K562 (cell line): ENCODE results near the gene STON2. TPM values are rescaled to one million over a fixed set of nuclear protein-coding genes. Genes with fewer than 3 reads are reported as not detected.

ENCODE experiments used
- BRD9 ChIP-seq: fragments of 450-650 bp; IDR thresholded peaks from 2 replicates; pipeline ENCODE4 v1.6.1; 2018; ENCODE audit warnings: low read depth; ENCODE audit not compliant: partially characterized antibody
- CHD7 ChIP-seq: fragments of 200-600 bp; sonication (generic); IDR thresholded peaks from one replicate; pipeline ENCODE4 v1.6.1; 2012; ENCODE audit warnings: mild to moderate bottlenecking, low read depth, low read length, inconsistent platforms
- ETS2 ChIP-seq: IDR thresholded peaks from 2 replicates; pipeline ENCODE4 v1.6.1; 2016; ENCODE audit warnings: borderline replicate concordance, missing genetic modification characterization, mild to moderate bottlenecking, moderate library complexity, missing compliant biosample characterization; ENCODE audit not compliant: poor library complexity, severe bottlenecking
- FOXK1 ChIP-seq: sonication (generic); formaldehyde crosslinking; IDR thresholded peaks from 2 replicates; pipeline ENCODE4 v1.8.0; 2022; ENCODE audit warnings: missing genetic modification reagents, mild to moderate bottlenecking, borderline replicate concordance
- HNRNPL ChIP-seq: fragments of 200-400 bp; formaldehyde crosslinking; IDR thresholded peaks from 2 replicates; pipeline ENCODE4 v1.6.1; 2017; ENCODE audit warnings: low read depth, mild to moderate bottlenecking, low read length
- MAFG ChIP-seq: fragments of 450-650 bp; conservative IDR thresholded peaks from 2 replicates; pipeline ENCODE4 v1.6.1; 2016; ENCODE audit warnings: missing genetic modification characterization, missing compliant biosample characterization
- MCM3 ChIP-seq: fragments of 450-650 bp; IDR thresholded peaks from 2 replicates; pipeline ENCODE4 v1.6.1; 2016
- PHTF2 ChIP-seq: fragments of 250-450 bp; sonication (Bioruptor Pico); IDR thresholded peaks from 2 replicates; pipeline ENCODE4 v1.5.0; 2021; ENCODE audit warnings: mild to moderate bottlenecking
- POLR2H ChIP-seq: IDR thresholded peaks from 2 replicates; pipeline ENCODE4 v1.6.1; 2016; ENCODE audit warnings: missing genetic modification characterization, low read depth, mild to moderate bottlenecking, control low read depth, missing compliant biosample characterization, moderate library complexity
- SETDB1 ChIP-seq: IDR thresholded peaks from one replicate; pipeline ENCODE4 v1.6.1; 2012; ENCODE audit warnings: low read length, control low read depth, inconsistent platforms
- TCF3 ChIP-seq: sonication (generic); formaldehyde crosslinking; IDR thresholded peaks from 2 replicates; pipeline ENCODE4 v1.4.0; 2020; ENCODE audit warnings: mild to moderate bottlenecking, missing genetic modification reagents
- ZNF143 ChIP-seq: sonication (generic); formaldehyde crosslinking; IDR thresholded peaks from 2 replicates; pipeline ENCODE4 v1.9.0; 2022; ENCODE audit warnings: mild to moderate bottlenecking, missing genetic modification reagents
- ZNF146 ChIP-seq: IDR thresholded peaks from one replicate; pipeline ENCODE4 v1.6.1; 2018; ENCODE audit warnings: missing compliant biosample characterization; ENCODE audit not compliant: unreplicated experiment
- ZNF57 ChIP-seq: fragments of 450-650 bp; formaldehyde crosslinking; IDR thresholded peaks from 2 replicates; pipeline ENCODE4 v1.4.0; 2020; ENCODE audit warnings: mild to moderate bottlenecking, moderate library complexity
- polyA plus RNA-seq, 8 experiments: library from polyadenylated mRNA; depleted of rRNA in 4 of 8; stranded (reverse) in 5 of 8; unstranded in 3 of 8; fragments of >200 nt; fragmentation: Nextera tagmentation in 2 of 8; fragmentation: Illumina TruSeq in 1 of 8; extraction: Ambion mirVana in 2 of 8; extraction: Trizol in 1 of 8; gene quantifications; 2 replicates each; pipeline versions ENCODE4 v1.2.1 to v1.2.3, GENCODE V29; 2011 to 2014; ENCODE audit warnings: inconsistent platforms in 1 of 8, missing spikeins in 1 of 8
- total RNA-seq, 7 experiments: library from RNA; depleted of rRNA in 6 of 7; stranded (reverse); fragments of >200 nt in 6 of 7; fragmentation: Illumina TruSeq in 2 of 7; extraction: Trizol in 2 of 7; gene quantifications; 2 replicates each; pipeline versions ENCODE4 v1.2.1 to v1.2.3, GENCODE V29; 2011 to 2021; ENCODE audit warnings: low replicate concordance in 1 of 7
- TF ChIP-seq, protein P1 (sequence below): sonication (generic); formaldehyde crosslinking; IDR thresholded peaks from 2 replicates; pipeline ENCODE4 v1.8.1; 2023; ENCODE audit warnings: mild to moderate bottlenecking, missing genetic modification reagents

The STON2 gene
- total and polyA plus RNA-seq, 9 of the 15 experiments (the other 6 are each of a cell fraction or from before 2014, with no cell fraction given), result 7.8 to 99.3 (median 53.5) TPM

DNA sequence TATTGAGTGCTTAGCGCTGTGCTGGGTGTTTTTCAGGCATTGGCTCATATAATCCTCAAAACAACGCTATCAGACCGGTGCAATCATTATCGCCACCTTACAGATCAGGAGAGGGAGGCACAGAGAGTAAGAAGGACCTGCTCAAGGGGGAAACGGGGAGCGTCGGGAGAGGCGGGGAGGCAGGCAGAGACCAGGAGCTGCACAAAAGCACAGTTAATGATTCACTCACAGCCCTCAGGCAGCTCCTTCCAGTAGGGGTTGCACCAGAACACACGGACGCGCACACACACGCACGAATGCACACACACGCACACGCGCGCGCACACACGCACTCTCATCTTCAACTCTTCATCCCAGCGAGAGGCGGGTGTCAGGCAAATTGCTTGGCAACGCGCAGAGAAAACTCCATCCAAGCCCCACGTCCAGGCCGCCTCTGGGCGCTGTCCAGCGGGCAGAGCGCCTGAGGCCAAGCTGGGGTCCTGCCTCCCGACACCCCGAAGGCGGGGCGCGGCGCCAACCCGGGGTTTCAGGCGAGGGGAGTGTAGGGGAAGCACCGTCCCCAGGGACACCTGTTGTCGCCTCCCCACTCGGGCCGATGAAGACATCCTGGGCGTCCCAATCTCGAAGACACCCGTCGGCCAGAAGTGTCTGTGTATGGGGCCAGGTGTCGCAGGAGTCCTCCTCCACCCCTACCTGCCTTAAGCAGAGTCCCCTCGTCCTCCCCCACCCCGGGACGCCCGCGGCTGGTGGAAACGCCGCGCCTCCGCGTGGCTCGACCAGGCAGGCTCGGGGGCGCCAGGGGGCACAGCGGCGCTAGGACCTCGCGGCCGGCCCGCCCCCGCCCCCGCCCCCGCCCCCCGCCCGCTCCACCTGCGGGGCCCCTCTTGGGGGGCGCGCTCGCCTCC lies 35.5 kb upstream of the STON2 start (continued):
- TF ChIP-seq CHD7, result no peak
- TF ChIP-seq FOXK1 (CRISPR knock-in tag), result no peak
- TF ChIP-seq ETS2 (tag), result no peak
- TF ChIP-seq POLR2H (tag), result no peak
- TF ChIP-seq, protein P1, sequence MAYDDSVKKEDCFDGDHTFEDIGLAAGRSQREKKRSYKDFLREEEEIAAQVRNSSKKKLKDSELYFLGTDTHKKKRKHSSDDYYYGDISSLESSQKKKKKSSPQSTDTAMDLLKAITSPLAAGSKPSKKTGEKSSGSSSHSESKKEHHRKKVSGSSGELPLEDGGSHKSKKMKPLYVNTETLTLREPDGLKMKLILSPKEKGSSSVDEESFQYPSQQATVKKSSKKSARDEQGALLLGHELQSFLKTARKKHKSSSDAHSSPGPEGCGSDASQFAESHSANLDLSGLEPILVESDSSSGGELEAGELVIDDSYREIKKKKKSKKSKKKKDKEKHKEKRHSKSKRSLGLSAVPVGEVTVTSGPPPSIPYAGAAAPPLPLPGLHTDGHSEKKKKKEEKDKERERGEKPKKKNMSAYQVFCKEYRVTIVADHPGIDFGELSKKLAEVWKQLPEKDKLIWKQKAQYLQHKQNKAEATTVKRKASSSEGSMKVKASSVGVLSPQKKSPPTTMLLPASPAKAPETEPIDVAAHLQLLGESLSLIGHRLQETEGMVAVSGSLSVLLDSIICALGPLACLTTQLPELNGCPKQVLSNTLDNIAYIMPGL (CRISPR knock-in tag), result no peak
- no peak for TF ChIP-seq PHTF2
- TF ChIP-seq BRD9, result no peak
- TF ChIP-seq MCM3, result no peak
- no peak for TF ChIP-seq ZNF143 (CRISPR knock-in tag)
- no peak for TF ChIP-seq MAFG
- no peak for TF ChIP-seq TCF3
- no peak for TF ChIP-seq ZNF57 (CRISPR knock-in tag)
- no peak for TF ChIP-seq SETDB1
- no peak for TF ChIP-seq ZNF146 (CRISPR knock-in tag)
- TF ChIP-seq HNRNPL, result 0 out of 2 replicates have a peak, but pooled peaks have one; percentile 1
